IPS-NIHi11 (cell line): Measurements from ENCODE around the gene C16orf96.

ENCODE experiments used
- DNase-seq: peaks from one replicate; pipeline ENCODE4 v3.0.0; 2012; ENCODE audit warnings: mixed read lengths, low spot score

The C16orf96 gene

GRCh38 chr16:4556112-4556511, at the start of gene C16orf96:
Gene C16orf96, plus strand, starts transcription at chr16:4556340. Its CDS starts 150 bp downstream, at chr16:4556490.
- no peak for DNase-seq

- DNase-seq, result peak; percentile 80
These were observed 49.7 kb upstream of the C16orf96 start for GRCh38 chr16:4506450-4506849.

- DNase-seq, result no peak
These were observed 48.4 kb upstream of the C16orf96 start for GRCh38 chr16:4507588-4508345.

GRCh38 chr16:4508806-4509205, 47.3 kb upstream of the C16orf96 start:
- DNase-seq, result no peak

- no peak for DNase-seq
These were observed 46.7 kb upstream of the C16orf96 start for GRCh38 chr16:4509420-4509819.

GRCh38 chr16:4510131-4510530, 46.0 kb upstream of the C16orf96 start:
- no peak for DNase-seq

GRCh38 chr16:4510747-4511426, 45.3 kb upstream of the C16orf96 start:
- no peak for DNase-seq

GRCh38 chr16:4511441-4512082, 44.6 kb upstream of the C16orf96 start:
- peak; percentile 86 for DNase-seq

- DNase-seq, result no peak
These were observed 43.7 kb upstream of the C16orf96 start for GRCh38 chr16:4512473-4512872.

- no peak for DNase-seq
These were observed 42.9 kb upstream of the C16orf96 start for GRCh38 chr16:4513086-4513860.

- DNase-seq, result no peak
These were observed 42.3 kb upstream of the C16orf96 start for GRCh38 chr16:4513881-4514280.

- no peak for DNase-seq
These were observed 41.5 kb upstream of the C16orf96 start for GRCh38 chr16:4514606-4515005.

- DNase-seq, result no peak
These were observed 40.4 kb upstream of the C16orf96 start for GRCh38 chr16:4515611-4516233.

- peak; percentile 74 for DNase-seq
These were observed 38.1 kb upstream of the C16orf96 start for GRCh38 chr16:4517812-4518680.

- DNase-seq, result no peak
These were observed 36.7 kb upstream of the C16orf96 start for GRCh38 chr16:4519274-4520058.

GRCh38 chr16:4520913-4521312, 35.2 kb upstream of the C16orf96 start:
- no peak for DNase-seq

GRCh38 chr16:4522051-4522581, 34.0 kb upstream of the C16orf96 start:
- peak; percentile 42 for DNase-seq

- DNase-seq, result no peak
These were observed 32.5 kb upstream of the C16orf96 start for GRCh38 chr16:4523686-4524085.

- no peak for DNase-seq
These were observed 31.6 kb upstream of the C16orf96 start for GRCh38 chr16:4524571-4524970.

- no peak for DNase-seq
These were observed 31.1 kb upstream of the C16orf96 start for GRCh38 chr16:4525069-4525468.
